22Rv1 (cell line): ENCODE measurements around the gene TACC2.

Source experiments
- ZFX ChIP-seq: fragments of 450-650 bp; IDR thresholded peaks from 2 replicates; pipeline ENCODE4 v1.6.1; 2017; ENCODE audit warnings: antibody characterized with exemption, borderline replicate concordance
- TF ChIP-seq, protein P1 (sequence below): fragments of 450-650 bp; IDR thresholded peaks from 2 replicates; pipeline ENCODE4 v1.5.1; 2017; ENCODE audit warnings: mild to moderate bottlenecking

DNA sequence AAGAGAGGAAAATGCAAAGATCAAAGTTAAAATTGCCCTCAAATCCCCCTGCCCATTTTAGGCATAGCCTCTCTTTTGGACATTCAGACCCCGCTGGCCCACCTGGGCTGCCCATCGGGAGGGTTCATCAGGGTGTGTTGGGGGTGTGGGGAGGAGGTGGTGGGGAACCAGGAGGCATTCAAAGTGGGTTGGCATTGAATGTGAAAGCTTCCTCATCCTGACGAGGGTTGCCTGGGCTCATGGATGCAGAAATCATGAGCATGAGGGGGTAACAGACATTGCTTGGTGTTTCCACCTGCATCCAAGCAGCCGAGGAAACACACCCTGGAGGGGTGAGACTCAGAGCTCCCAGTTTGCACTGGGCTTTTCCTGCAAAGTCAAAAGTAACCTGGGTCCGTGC, 302.8 kb downstream of the TACC2 start:
- TF ChIP-seq, protein P1, sequence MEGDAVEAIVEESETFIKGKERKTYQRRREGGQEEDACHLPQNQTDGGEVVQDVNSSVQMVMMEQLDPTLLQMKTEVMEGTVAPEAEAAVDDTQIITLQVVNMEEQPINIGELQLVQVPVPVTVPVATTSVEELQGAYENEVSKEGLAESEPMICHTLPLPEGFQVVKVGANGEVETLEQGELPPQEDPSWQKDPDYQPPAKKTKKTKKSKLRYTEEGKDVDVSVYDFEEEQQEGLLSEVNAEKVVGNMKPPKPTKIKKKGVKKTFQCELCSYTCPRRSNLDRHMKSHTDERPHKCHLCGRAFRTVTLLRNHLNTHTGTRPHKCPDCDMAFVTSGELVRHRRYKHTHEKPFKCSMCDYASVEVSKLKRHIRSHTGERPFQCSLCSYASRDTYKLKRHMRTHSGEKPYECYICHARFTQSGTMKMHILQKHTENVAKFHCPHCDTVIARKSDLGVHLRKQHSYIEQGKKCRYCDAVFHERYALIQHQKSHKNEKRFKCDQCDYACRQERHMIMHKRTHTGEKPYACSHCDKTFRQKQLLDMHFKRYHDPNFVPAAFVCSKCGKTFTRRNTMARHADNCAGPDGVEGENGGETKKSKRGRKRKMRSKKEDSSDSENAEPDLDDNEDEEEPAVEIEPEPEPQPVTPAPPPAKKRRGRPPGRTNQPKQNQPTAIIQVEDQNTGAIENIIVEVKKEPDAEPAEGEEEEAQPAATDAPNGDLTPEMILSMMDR = no peak
- no peak for TF ChIP-seq ZFX
